ENCODE measurements around the gene ITGA5. TPM values are rescaled to one million over a fixed set of nuclear protein-coding genes. Genes with fewer than 3 reads are reported as not detected.
A peak's percentile ranks its signal among the peaks of the same experiment; 100 is the strongest.

ITGA5 gene
- total RNA-seq, 4 donors from 2014 or later: 37.7 to 217 (median 73.0) TPM

DNA sequence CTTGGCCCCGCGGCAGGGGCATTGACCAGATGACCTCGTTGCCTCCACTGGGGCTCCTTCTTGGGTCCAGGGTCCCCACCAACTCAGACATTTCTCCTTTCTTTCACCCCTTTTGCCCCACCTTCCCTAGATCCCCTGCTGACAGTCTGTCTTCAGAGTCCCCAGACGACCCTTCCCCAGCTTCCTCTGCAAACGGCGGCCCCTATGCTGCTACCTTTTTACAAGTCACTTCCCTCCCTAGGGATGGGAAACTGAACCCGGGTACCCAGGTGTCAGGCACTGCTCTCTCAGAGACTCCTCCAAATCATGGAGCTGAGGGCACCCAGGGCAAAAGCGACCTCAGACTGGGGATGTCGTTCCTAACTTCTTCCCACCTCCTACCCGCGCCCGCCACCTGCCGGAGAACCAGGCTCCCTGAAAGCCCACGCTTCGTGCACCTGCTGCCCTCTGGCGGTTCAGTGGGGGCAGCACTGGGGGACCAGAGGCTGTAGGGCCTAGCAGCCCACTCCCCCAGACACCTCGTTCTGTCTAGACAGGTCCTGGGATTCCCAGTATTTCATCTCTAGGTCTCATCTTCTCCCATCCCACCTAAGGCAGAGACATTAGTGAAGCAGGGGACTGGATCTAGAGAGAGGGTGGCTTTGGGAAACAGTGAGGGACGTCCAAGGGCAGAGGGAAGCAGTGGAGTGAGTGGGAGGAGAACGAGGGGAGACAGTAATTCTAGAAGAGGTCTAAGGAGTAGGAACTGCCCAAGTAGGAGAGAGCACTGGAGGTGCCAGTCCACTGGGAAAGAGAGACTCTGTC lies 39.5 kb downstream of the ITGA5 start:
- intact Hi-C loops (cut with DNase I; ENCODE audit: low total_unique reads): no loop called here
- in situ Hi-C loops (cut with MboI; ENCODE audit: low pct_ligation_motif_present in 1 of 4, low pct_unique_long_range_greater_than_20kb in 1 of 4, low sequenced_read_pairs in 3 of 4): no loop called here
- Histone ChIP-seq H3K4me3 (peak overlapping the region; percentile 32 to 45 (median 34)), H3K4me1 (peaks cover 4 to 19% (median 13%) of the 10 kb centered on the region in 4 donors), H3K36me3 (no peaks in the 10 kb centered on the region), H3K27me3 (peaks cover 5% of the 10 kb centered on the region), H3K9me3 (no peaks in the 10 kb centered on the region), H3K27ac (peak overlapping the region; percentile 49 to 81 (median 76))
- TF ChIP-seq, protein P1, sequence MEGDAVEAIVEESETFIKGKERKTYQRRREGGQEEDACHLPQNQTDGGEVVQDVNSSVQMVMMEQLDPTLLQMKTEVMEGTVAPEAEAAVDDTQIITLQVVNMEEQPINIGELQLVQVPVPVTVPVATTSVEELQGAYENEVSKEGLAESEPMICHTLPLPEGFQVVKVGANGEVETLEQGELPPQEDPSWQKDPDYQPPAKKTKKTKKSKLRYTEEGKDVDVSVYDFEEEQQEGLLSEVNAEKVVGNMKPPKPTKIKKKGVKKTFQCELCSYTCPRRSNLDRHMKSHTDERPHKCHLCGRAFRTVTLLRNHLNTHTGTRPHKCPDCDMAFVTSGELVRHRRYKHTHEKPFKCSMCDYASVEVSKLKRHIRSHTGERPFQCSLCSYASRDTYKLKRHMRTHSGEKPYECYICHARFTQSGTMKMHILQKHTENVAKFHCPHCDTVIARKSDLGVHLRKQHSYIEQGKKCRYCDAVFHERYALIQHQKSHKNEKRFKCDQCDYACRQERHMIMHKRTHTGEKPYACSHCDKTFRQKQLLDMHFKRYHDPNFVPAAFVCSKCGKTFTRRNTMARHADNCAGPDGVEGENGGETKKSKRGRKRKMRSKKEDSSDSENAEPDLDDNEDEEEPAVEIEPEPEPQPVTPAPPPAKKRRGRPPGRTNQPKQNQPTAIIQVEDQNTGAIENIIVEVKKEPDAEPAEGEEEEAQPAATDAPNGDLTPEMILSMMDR (IDR thresholded peaks at IDR 0.05): peak; percentile 99 to 100 (median 100)
- TF ChIP-seq POLR2AphosphoS5 (IDR thresholded peaks at IDR 0.05): peak in 2 of 3 donors; percentile 6 to 35
- TF ChIP-seq EP300 (IDR thresholded peaks at IDR 0.05; ENCODE audit: low read depth): no peak
- no peak for TF ChIP-seq POLR2A (IDR thresholded peaks at IDR 0.05)
- WGBS, 2 donors (ENCODE audit: low coverage in 1 of 2): 13 to 63% methylated on average over 2 to 19 of the region's 19 CpGs
- peak; percentile 93 for DNase-seq

DNA sequence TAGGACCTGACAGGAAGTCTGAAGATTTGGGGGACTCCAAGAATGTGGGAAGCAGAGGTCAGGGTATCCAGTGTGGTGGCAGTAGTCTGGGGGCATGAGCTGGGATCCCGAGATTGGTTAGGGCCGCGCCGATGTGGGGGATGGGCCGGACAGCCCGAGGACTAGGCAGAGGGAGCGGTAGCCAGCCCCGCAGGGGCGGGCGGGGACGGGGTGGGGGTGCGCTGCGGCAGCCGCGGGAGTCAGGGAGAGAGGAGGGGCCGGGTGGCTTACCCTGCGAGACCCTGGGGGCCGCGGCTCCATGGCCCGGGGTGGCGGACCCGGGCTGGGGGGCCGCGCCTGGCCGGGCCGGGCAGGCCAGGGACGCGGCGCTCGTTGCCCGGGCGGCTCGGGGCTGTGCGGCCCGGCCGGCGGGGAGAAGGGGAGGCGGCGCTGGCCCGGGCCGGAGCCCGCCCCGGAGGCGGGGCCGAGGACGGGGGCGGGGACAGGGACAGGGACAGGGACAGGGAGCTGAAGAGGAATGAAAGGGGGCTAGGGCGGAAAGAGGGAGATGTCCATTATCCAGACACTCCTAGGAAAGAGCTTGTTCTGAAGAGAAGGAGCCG lies 40.2 kb downstream of the ITGA5 start:
- in situ Hi-C loops (cut with MboI; ENCODE audit: low pct_ligation_motif_present in 1 of 4, low pct_unique_long_range_greater_than_20kb in 1 of 4, low sequenced_read_pairs in 3 of 4): no loop called here

DNA sequence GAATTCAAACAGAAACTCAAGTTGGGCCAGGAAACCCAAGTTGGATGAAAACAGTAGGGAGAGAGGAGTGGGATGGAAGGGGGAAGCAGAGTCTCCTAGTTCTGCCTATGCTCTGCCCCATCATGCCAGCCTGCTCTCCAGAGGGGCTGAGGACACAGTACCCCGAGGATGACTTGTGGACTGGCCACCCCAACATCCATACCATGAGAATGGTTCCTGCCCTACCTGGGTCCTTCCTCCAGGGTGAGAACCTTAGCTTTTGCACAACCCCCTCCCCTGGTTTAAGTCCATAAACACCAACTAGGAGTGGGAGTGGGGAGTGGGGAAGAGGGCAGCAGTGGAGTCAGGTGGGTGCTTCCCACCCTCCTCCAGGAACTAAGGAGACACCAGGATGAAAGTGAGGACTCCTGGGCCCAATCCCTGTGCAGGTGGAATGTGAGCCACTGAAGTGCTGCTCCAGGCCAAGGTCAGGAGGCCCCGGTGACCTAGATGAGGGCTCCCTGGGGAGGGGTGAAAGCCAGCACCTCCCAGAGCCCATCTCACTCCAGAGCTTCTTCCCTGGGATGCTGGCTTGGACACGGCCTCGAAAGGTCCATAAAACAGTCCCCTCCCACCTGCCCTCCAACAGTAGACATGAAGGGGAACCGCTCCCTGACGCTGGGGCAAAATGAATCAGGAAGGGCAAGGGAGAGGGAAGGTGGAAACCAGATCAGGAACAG lies 41.1 kb downstream of the ITGA5 start:
- Histone ChIP-seq H3K4me3 (peak overlapping the region in 1 of 4 donors; percentile 45), H3K4me1 (peaks cover 4 to 25% (median 17%) of the 10 kb centered on the region in 4 donors), H3K27ac (peak overlapping the region in 1 of 4 donors; percentile 79), H3K9me3 (no peaks in the 10 kb centered on the region), H3K27me3 (peaks cover 5% of the 10 kb centered on the region), H3K36me3 (no peaks in the 10 kb centered on the region)
- intact Hi-C loops (cut with DNase I; ENCODE audit: low total_unique reads): no loop called here
- TF ChIP-seq EP300 (IDR thresholded peaks at IDR 0.05; ENCODE audit: low read depth) (no peak), POLR2A (IDR thresholded peaks at IDR 0.05) (no peak), POLR2AphosphoS5 (IDR thresholded peaks at IDR 0.05) (no peak)
- TF ChIP-seq, protein P1 (IDR thresholded peaks at IDR 0.05): no peak
- WGBS, 2 donors (ENCODE audit: low coverage in 1 of 2): 76 to 100% methylated on average over 1 to 6 of the region's 6 CpGs
- no peak for DNase-seq
- in situ Hi-C loops (cut with MboI; ENCODE audit: low pct_ligation_motif_present in 1 of 4, low pct_unique_long_range_greater_than_20kb in 1 of 4, low sequenced_read_pairs in 3 of 4): no loop called here

More for the DNA sequence above, 40.2 kb downstream of the ITGA5 start:
- TF ChIP-seq POLR2AphosphoS5 (IDR thresholded peaks at IDR 0.05): no peak
- TF ChIP-seq EP300 (IDR thresholded peaks at IDR 0.05; ENCODE audit: low read depth): no peak
- TF ChIP-seq POLR2A (IDR thresholded peaks at IDR 0.05): no peak
- TF ChIP-seq, protein P1 (IDR thresholded peaks at IDR 0.05): no peak
- peaks cover 4 to 25% (median 16%) of the 10 kb centered on the region in 4 donors for H3K4me1 ChIP-seq
- 16 to 30% methylated on average over 5 to 43 of the region's 49 CpGs for WGBS, 2 donors (ENCODE audit: low coverage in 1 of 2)
- H3K9me3 ChIP-seq: no peaks in the 10 kb centered on the region
- intact Hi-C loops (cut with DNase I; ENCODE audit: low total_unique reads): no loop called here
- peak overlapping the region; percentile 49 to 81 (median 76) for H3K27ac ChIP-seq
- H3K27me3 ChIP-seq: peaks cover 5% of the 10 kb centered on the region
- H3K36me3 ChIP-seq: no peaks in the 10 kb centered on the region
- peak overlapping the region; percentile 33 to 45 (median 39) for H3K4me3 ChIP-seq
- peak; percentile 68 for DNase-seq

DNA sequence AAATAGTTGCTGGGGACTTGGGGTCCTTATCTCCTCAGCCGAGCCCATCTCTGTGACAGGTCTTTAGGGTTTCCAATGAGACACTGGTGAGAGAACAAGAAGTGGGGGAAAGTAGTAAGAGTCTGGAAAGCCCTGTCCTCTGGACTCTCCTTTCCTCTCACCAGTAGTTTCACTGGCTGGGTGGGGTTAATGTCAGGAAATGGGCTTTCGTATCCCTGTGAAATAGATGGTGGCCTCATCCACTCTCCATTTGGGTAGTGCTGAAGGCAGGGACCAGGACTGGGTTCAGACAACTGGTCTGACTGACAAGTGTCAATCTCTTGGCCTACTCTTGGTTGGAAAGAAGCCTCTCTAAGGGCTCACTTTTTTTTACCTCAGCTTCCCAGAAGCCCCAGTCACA lies 42.1 kb downstream of the ITGA5 start:
- no peaks in the 10 kb centered on the region for H3K36me3 ChIP-seq
- intact Hi-C loops (cut with DNase I; ENCODE audit: low total_unique reads) (no loop called here), in situ Hi-C loops (cut with MboI; ENCODE audit: low pct_ligation_motif_present in 1 of 4, low pct_unique_long_range_greater_than_20kb in 1 of 4, low sequenced_read_pairs in 3 of 4) (no loop called here)
- peaks cover 5% of the 10 kb centered on the region for H3K27me3 ChIP-seq
- no peak overlapping the region for H3K4me3 ChIP-seq
- DNase-seq: no peak
- H3K4me1 ChIP-seq: peaks cover 4 to 30% (median 17%) of the 10 kb centered on the region in 4 donors
- no peak for TF ChIP-seq EP300 (IDR thresholded peaks at IDR 0.05; ENCODE audit: low read depth)
- TF ChIP-seq, protein P1 (IDR thresholded peaks at IDR 0.05): no peak
- no peak for TF ChIP-seq POLR2AphosphoS5 (IDR thresholded peaks at IDR 0.05)
- no peak for TF ChIP-seq POLR2A (IDR thresholded peaks at IDR 0.05)
- H3K9me3 ChIP-seq: no peaks in the 10 kb centered on the region
- peak overlapping the region; percentile 4 to 51 (median 27) for H3K27ac ChIP-seq
- 83% methylated on average over 2 of the region's 2 CpGs; no CpG with 5 or more reads in 1 of the 2 donors for WGBS, 2 donors (ENCODE audit: low coverage in 1 of 2)

All from transverse colon (tissue), 4 donors.